Naive thymus-derived CD4-positive, alpha-beta T cell (primary cell): ENCODE measurements around the gene GTPBP4. TPM values are rescaled to one million over a fixed set of nuclear protein-coding genes. Genes with fewer than 3 reads are reported as not detected.
A peak's percentile ranks its signal among the peaks of the same experiment; 100 is the strongest.

Experiments
- ATAC-seq: fragments of 150-1000 bp; cut with Tn5 transposase; 2 replicates; pipeline ENCODE4 v1.10.0; 2021; ENCODE audit warnings: mild to moderate bottlenecking, moderate library complexity
- CTCF ChIA-PET: fragments of 350-600 bp; sonication (Branson Sonifier 250); formaldehyde crosslinking; loops from one replicate; lab custom pipeline; 2021; ENCODE audit warnings: antibody characterized with exemption; lab: Charles Lee
- POLR2A ChIA-PET: fragments of 350-600 bp; sonication (Branson Sonifier 250); formaldehyde crosslinking; loops from one replicate; lab custom pipeline; 2021; ENCODE audit warnings: antibody characterized with exemption, inconsistent platforms; lab: Charles Lee
- DNase-seq, 9 donors: peaks; one replicate each; pipeline versions ENCODE4 v3.0.0 to v3.0.0-alpha.2; 2020 to 2022; ENCODE audit warnings: mixed read lengths in 1 of 9
- H3K27ac ChIP-seq: one replicate; pipeline ENCODE4 v1.7.0; 2013; ENCODE audit warnings: mild to moderate bottlenecking, low read depth, low read length, moderate library complexity
- H3K27me3 ChIP-seq, 2 donors: one replicate each; pipeline ENCODE4 v1.7.0; 2013; ENCODE audit warnings: low read length in 2 of 2, mild to moderate bottlenecking in 2 of 2, moderate library complexity in 2 of 2; ENCODE audit not compliant: control insufficient read depth in 2 of 2, insufficient read depth in 2 of 2
- H3K36me3 ChIP-seq, 3 experiments: 1 replicate in 2 of 3; 2 replicates in 1 of 3; pipeline ENCODE4 v1.7.0; 2013; ENCODE audit warnings: low read length in 3 of 3, mild to moderate bottlenecking in 3 of 3, moderate library complexity in 1 of 3; ENCODE audit not compliant: insufficient read depth in 3 of 3, control insufficient read depth in 2 of 3
- H3K4me1 ChIP-seq, 2 donors: one replicate each; pipeline ENCODE4 v1.7.0; 2013; ENCODE audit warnings: low read length in 2 of 2, mild to moderate bottlenecking in 2 of 2, moderate library complexity in 1 of 2; ENCODE audit not compliant: control insufficient read depth in 2 of 2, insufficient read depth in 2 of 2
- H3K4me3 ChIP-seq: 2 replicates; pipeline ENCODE4 v1.7.0; 2013; ENCODE audit warnings: mild to moderate bottlenecking, low read length
- H3K9me3 ChIP-seq, 3 experiments: 1 replicate in 2 of 3; 2 replicates in 1 of 3; pipeline ENCODE4 v1.7.0; 2013; ENCODE audit warnings: low read length in 3 of 3; ENCODE audit not compliant: control insufficient read depth in 2 of 3
- H3K27ac Mint-ChIP-seq, 9 donors: one replicate each; pipeline ENCODE4 v1.8.0; 2020 to 2022; ENCODE audit warnings: mixed read lengths in 9 of 9, mild to moderate bottlenecking in 8 of 9, moderate library complexity in 5 of 9, inconsistent platforms in 2 of 9
- H3K27me3 Mint-ChIP-seq, 5 donors: one replicate each; pipeline ENCODE4 v1.8.0; 2021 to 2022; ENCODE audit warnings: mixed read lengths in 5 of 5, mild to moderate bottlenecking in 1 of 5
- H3K36me3 Mint-ChIP-seq, 5 donors: one replicate each; pipeline ENCODE4 v1.8.0; 2020 to 2022; ENCODE audit warnings: mixed read lengths in 5 of 5, mild to moderate bottlenecking in 3 of 5, inconsistent platforms in 1 of 5
- H3K4me1 Mint-ChIP-seq, 7 donors: one replicate each; pipeline ENCODE4 v1.8.0; 2020 to 2022; ENCODE audit warnings: mixed read lengths in 7 of 7, mild to moderate bottlenecking in 3 of 7, inconsistent platforms in 1 of 7
- H3K4me3 Mint-ChIP-seq, 10 donors: one replicate each; pipeline ENCODE4 v1.8.0; 2020 to 2022; ENCODE audit warnings: mild to moderate bottlenecking in 10 of 10, mixed read lengths in 10 of 10, moderate library complexity in 6 of 10, inconsistent platforms in 2 of 10
- H3K9me3 Mint-ChIP-seq, 11 donors: one replicate each; pipeline ENCODE4 v1.8.0; 2020 to 2022; ENCODE audit warnings: mixed read lengths in 11 of 11, mild to moderate bottlenecking in 4 of 11, inconsistent platforms in 1 of 11, moderate library complexity in 1 of 11
- intact Hi-C, 2 donors: fragments of 100-400 bp; cut with micrococcal nuclease; formaldehyde crosslinking; loops; one replicate each; pipeline ENCODE4 v1.15.1; 2023
- polyA plus RNA-seq, 2 donors: library from polyadenylated mRNA; unstranded; fragments of 300-500 nt; fragmentation: Illumina TruSeq; gene quantifications; one replicate each; pipeline ENCODE4 v1.2.3, GENCODE V29; 2021
- total RNA-seq, 6 experiments: library from RNA in 5 of 6; stranded (reverse) in 5 of 6; gene quantifications; 1 replicate in 5 of 6; 2 replicates in 1 of 6; pipeline ENCODE4 v1.2.3 and lab custom pipeline; 2021 to 2026

Gene GTPBP4
- total and polyA plus RNA-seq, 7 experiments from 2014 or later = 17.4 to 81.8 (median 42.2) TPM

DNA sequence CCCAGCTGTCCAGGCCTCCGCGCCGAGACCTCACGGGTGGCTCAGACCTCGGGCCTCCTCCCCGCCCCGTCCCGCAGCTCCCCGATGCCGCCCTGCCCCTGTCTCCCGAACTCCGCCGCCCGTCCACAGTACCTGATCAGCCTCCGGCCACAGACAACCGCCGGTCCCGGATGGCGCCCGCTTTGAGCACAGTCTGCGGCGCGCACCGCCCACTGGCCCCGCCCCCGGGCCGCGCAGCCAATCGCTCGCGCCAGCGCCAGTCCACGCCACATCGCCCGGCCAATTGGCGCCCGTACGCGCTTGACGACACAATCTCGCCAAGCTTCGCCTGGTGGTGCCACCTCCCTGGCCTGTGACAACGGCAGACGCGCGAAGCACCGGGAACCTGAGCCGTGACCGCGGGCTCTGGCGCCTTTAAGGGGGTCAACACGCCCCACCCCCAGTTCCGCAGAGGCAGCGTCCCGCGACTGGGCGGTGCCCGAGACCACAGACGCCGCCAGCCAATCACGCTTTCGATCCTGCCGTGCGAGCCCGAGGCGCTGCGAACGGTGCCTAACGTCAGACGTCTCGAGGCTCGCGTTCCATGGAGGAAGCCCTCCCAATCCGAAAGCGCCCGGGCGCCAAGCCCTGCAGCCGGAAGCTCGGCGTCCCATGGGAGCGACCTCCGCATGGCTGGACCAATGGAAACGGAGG lies 60.6 kb downstream of the GTPBP4 start, which contains the start of gene IDI1:
TSS of gene IDI1 (minus strand) at position 388 of the 693 bp plus-strand sequence. CDS start at position 272, 116 bp downstream.
- ATAC-seq (peak; percentile 89), DNase-seq (peak; percentile 96 to 98 (median 97))
- Mint-ChIP-seq H3K27ac (peak within 1 kb of the TSS; percentile 95 to 99 (median 98)), H3K27me3 (no peaks in the 10 kb centered on the region), H3K4me3 (peak within 1 kb of the TSS; percentile 92 to 98 (median 94)), H3K4me1 (peaks cover 39 to 75% (median 70%) of the 10 kb centered on the region in 7 donors), H3K36me3 (peaks cover 0 to 20% (median 6%) of the 10 kb centered on the region in 5 donors), H3K9me3 (peaks cover 0 to 2% (median 0%) of the 10 kb centered on the region in 11 donors)
- Histone ChIP-seq H3K9me3 (no peaks in the 10 kb centered on the region), H3K36me3 (peaks cover 0 to 6% (median 0%) of the 10 kb centered on the region in 3 experiments), H3K27ac (peak within 1 kb of the TSS; percentile 99), H3K27me3 (no peaks in the 10 kb centered on the region), H3K4me3 (peak within 1 kb of the TSS; percentile 89), H3K4me1 (peaks cover 38 to 50% of the 10 kb centered on the region in 2 donors)
- CTCF ChIA-PET = interaction anchor here (0.5 kb wide), 1 partner anchor 62 kb away, joined by 5 read pairs; no protein-coding TSS in a partner anchor
- intact Hi-C loops = loop anchor here (1.0 to 10.0 kb wide), 7 partner anchors 7 to 912 kb away; partner anchors contain the start of genes GTPBP4 (in 2 of the 2), LARP4B (in 2 of the 2) and WDR37 (in 2 of the 2)
- POLR2A ChIA-PET = interaction anchor here (0.6 to 3.0 kb wide), 14 partner anchors 8 to 259 kb away, joined by 3 to 27 read pairs (median 5); partner anchors contain the start of genes GTPBP4 and LARP4B

DNA sequence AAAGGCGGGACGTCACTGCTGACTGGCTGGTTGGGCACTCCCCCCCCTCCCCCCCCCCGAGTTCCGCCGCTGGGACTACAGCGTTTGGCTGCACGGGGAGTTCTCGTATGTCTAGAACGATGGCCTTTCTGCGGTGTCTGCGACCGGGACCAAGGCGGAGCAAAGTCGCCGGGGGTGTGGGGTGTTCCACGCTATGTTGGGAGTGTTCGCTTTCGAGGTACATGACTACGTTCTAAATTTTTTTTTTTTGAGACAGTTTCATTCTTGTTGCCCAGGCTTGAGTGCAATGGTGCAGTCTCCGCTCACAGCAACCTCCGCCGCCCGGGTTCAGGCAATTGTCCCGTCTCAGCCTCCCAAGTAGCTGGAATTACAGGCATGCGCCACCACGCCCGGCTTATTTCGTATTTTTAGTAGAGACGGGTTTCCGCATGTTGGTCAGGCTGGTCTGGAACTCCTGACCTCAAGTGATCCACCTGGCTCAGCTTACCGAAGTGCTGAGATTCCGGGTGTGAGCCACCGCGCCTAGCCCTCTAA lies 61.3 kb downstream of the GTPBP4 start:
- Histone ChIP-seq H3K27ac (peak overlapping the region; percentile 99), H3K4me3 (peak overlapping the region; percentile 89), H3K36me3 (peaks cover 0 to 6% (median 0%) of the 10 kb centered on the region in 3 experiments), H3K4me1 (peaks cover 41 to 50% of the 10 kb centered on the region in 2 donors), H3K27me3 (no peaks in the 10 kb centered on the region), H3K9me3 (no peaks in the 10 kb centered on the region)
- Mint-ChIP-seq H3K27ac (peak overlapping the region; percentile 95 to 99 (median 98)), H3K4me3 (peak overlapping the region; percentile 92 to 98 (median 94)), H3K36me3 (peaks cover 0 to 17% (median 6%) of the 10 kb centered on the region in 5 donors), H3K9me3 (peaks cover 0 to 2% (median 0%) of the 10 kb centered on the region in 11 donors), H3K27me3 (no peaks in the 10 kb centered on the region), H3K4me1 (peaks cover 33 to 75% (median 70%) of the 10 kb centered on the region in 7 donors)
- ATAC-seq (no peak), DNase-seq (no peak)
- ChIA-PET CTCF (interaction anchor here (0.5 to 0.7 kb wide), 2 partner anchors 12 to 61 kb away, joined by 3 to 6 read pairs; no protein-coding TSS in a partner anchor), POLR2A (interaction anchor here (0.6 to 3.0 kb wide), 11 partner anchors 10 to 259 kb away, joined by 3 to 27 read pairs (median 6); partner anchors contain the start of genes GTPBP4 and LARP4B)
- intact Hi-C loops = loop anchor here (1.0 to 10.0 kb wide), 6 partner anchors 13 to 913 kb away; partner anchors contain the start of genes GTPBP4 (in 2 of the 2) and LARP4B (in 2 of the 2)

DNA sequence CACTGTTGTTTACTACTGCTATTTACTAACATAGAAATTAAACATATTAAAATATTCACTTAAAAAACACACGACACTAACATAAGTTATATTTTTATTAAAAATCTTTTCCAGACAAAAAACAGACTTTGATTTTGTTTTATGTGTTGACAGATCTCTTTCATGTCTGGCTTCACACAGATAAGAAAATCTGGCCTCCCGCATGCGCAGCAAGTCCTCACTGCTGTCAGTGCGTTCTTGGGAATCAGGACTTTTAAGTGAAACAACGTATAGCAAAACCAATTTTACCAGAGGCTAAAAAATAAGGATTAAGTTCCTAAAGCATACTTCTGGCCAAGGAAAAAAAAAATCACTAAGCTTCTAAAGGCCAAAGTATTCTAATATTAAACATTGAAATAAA lies 61.9 kb downstream of the GTPBP4 start:
- peak overlapping the region; percentile 99 for H3K27ac ChIP-seq
- peak overlapping the region; percentile 92 to 98 (median 94) for H3K4me3 Mint-ChIP-seq
- POLR2A ChIA-PET = interaction anchor here (1.0 to 3.0 kb wide), 3 partner anchors 9 to 63 kb away, joined by 6 to 27 read pairs (median 13); partner anchors contain the start of gene GTPBP4
- H3K9me3 ChIP-seq = no peaks in the 10 kb centered on the region
- intact Hi-C loops = no loop called here
- peak overlapping the region; percentile 89 for H3K4me3 ChIP-seq
- CTCF ChIA-PET = interaction anchor here (0.5 to 0.7 kb wide), 3 partner anchors 12 to 60 kb away, joined by 3 to 6 read pairs (median 4); no protein-coding TSS in a partner anchor
- H3K9me3 Mint-ChIP-seq = peaks cover 0 to 2% (median 0%) of the 10 kb centered on the region in 11 donors
- peaks cover 0 to 15% (median 6%) of the 10 kb centered on the region in 5 donors for H3K36me3 Mint-ChIP-seq
- H3K36me3 ChIP-seq = peaks cover 0 to 6% (median 0%) of the 10 kb centered on the region in 3 experiments
- H3K27me3 ChIP-seq = no peaks in the 10 kb centered on the region
- ATAC-seq (no peak), DNase-seq (peak in 5 of 9 donors; percentile 20 to 51 (median 30))
- peaks cover 43 to 50% of the 10 kb centered on the region in 2 donors for H3K4me1 ChIP-seq
- peak overlapping the region; percentile 95 to 99 (median 98) for H3K27ac Mint-ChIP-seq
- H3K27me3 Mint-ChIP-seq = no peaks in the 10 kb centered on the region
- H3K4me1 Mint-ChIP-seq = peaks cover 32 to 75% (median 70%) of the 10 kb centered on the region in 7 donors

DNA sequence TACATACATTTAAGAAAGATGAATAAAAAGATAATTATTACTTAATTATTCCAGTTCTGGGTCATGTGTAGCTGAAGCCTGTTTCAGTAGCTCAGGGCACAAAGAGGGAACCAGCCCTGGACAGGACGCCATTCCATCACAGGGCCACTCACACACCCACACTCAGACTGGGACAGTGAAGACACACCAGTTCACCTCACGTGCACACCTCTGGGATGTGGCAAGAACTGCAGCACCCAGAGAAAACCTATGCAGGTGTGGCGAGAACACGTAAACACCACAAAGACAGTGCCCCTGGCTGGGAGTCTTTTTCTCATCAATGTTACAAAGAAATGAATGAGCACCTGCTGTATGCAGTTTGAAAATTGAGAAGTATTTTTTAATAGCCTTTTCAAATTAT lies 62.3 kb downstream of the GTPBP4 start:
- peaks cover 0 to 2% (median 0%) of the 10 kb centered on the region in 11 donors for H3K9me3 Mint-ChIP-seq
- intact Hi-C loops = no loop called here
- H3K4me3 Mint-ChIP-seq = peak overlapping the region; percentile 92 to 98 (median 94)
- peaks cover 0 to 6% (median 0%) of the 10 kb centered on the region in 3 experiments for H3K36me3 ChIP-seq
- no peaks in the 10 kb centered on the region for H3K27me3 Mint-ChIP-seq
- ATAC-seq (no peak), DNase-seq (peak in 7 of 9 donors; percentile 38 to 70 (median 51))
- H3K4me1 Mint-ChIP-seq = peaks cover 29 to 75% (median 69%) of the 10 kb centered on the region in 7 donors
- ChIA-PET CTCF (interaction anchor here (0.7 kb wide), 1 partner anchor 52 kb away, joined by 4 read pairs; no protein-coding TSS in a partner anchor), POLR2A (interaction anchor here (2.6 to 3.0 kb wide), 2 partner anchors 9 to 63 kb away, joined by 13 to 27 read pairs; partner anchors contain the start of gene GTPBP4)
- peaks cover 0 to 15% (median 6%) of the 10 kb centered on the region in 5 donors for H3K36me3 Mint-ChIP-seq
- H3K27ac Mint-ChIP-seq = peak overlapping the region; percentile 68 to 99 (median 96)
- no peak overlapping the region for H3K4me3 ChIP-seq
- peaks cover 44 to 54% of the 10 kb centered on the region in 2 donors for H3K4me1 ChIP-seq
- peak overlapping the region; percentile 99 for H3K27ac ChIP-seq
- no peaks in the 10 kb centered on the region for H3K27me3 ChIP-seq
- H3K9me3 ChIP-seq = no peaks in the 10 kb centered on the region

DNA sequence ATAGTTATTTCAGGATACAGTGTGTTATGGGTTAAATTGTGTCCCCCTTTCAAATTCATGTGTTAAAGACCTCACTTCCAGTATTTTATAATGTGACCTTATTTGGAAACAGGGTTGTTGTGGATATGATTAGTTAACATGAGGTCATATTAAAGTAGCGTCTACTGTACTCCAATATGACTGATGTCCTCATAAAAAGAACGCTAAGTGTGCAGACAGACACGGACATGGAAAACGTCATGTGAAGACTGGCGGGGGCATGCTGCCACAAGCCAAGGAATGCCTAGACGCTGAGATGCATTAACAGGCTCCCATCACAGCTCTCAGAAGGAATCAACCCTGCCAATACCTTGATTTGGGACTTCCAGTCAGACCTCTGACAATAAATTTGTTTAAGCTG lies 66.5 kb downstream of the GTPBP4 start:
- ATAC-seq (no peak), DNase-seq (no peak)
- H3K27ac Mint-ChIP-seq = peak overlapping the region in 8 of 9 donors; percentile 13 to 97 (median 64)
- ChIA-PET POLR2A (interaction anchor here (1.0 to 1.4 kb wide), 2 partner anchors 13 to 67 kb away, joined by 3 to 9 read pairs; partner anchors contain the start of gene GTPBP4), CTCF (no interaction called here)
- no peaks in the 10 kb centered on the region for H3K9me3 ChIP-seq
- intact Hi-C loops = loop anchor here in 1 of 2 donors (5.0 kb wide), 1 partner anchor 917 kb away; the partner anchor contains the start of gene ZMYND11
- H3K4me3 ChIP-seq = peak overlapping the region; percentile 82
- H3K27me3 Mint-ChIP-seq = no peaks in the 10 kb centered on the region
- peaks cover 40 to 87% (median 79%) of the 10 kb centered on the region in 7 donors for H3K4me1 Mint-ChIP-seq
- H3K27ac ChIP-seq = peak overlapping the region; percentile 88
- H3K9me3 Mint-ChIP-seq = no peaks in the 10 kb centered on the region
- no peaks in the 10 kb centered on the region for H3K27me3 ChIP-seq
- H3K36me3 ChIP-seq = peaks cover 0 to 14% (median 0%) of the 10 kb centered on the region in 3 experiments
- H3K4me3 Mint-ChIP-seq = peak overlapping the region; percentile 64 to 98 (median 74)
- peaks cover 0 to 26% (median 6%) of the 10 kb centered on the region in 5 donors for H3K36me3 Mint-ChIP-seq
- peaks cover 48 to 55% of the 10 kb centered on the region in 2 donors for H3K4me1 ChIP-seq
